Heart left ventricle (tissue), 16 donors: Measurements from ENCODE around the gene KIAA1191. TPM values are rescaled to one million over a fixed set of nuclear protein-coding genes. Genes with fewer than 3 reads are reported as not detected.
A peak's percentile ranks its signal among the peaks of the same experiment; 100 is the strongest.

ENCODE experiments used
- ATAC-seq, 4 donors: fragments of 200-7000 bp; cut with Tn5 transposase; one replicate each; pipeline ENCODE4 v1.9.1; 2020 to 2022; ENCODE audit warnings: moderate library complexity in 4 of 4, mild to moderate bottlenecking in 3 of 4, moderate number of reproducible peaks in 1 of 4
- DNase-seq, 5 donors: peaks; one replicate each; pipeline ENCODE4 v3.0.0-alpha.2; 2020
- H3K27ac ChIP-seq, 12 donors: fragments of 200-600 bp; sonication (generic) in 4 of 12; one replicate each; pipeline versions ENCODE4 v1.5.0 to v1.8.0; 2016 to 2022; ENCODE audit warnings: mild to moderate bottlenecking in 2 of 12
- H3K27me3 ChIP-seq, 9 donors: fragments of 200-600 bp; sonication (generic) in 2 of 9; one replicate each; pipeline versions ENCODE4 v1.5.1 to v1.8.0; 2016 to 2022; ENCODE audit warnings: mild to moderate bottlenecking in 3 of 9
- H3K36me3 ChIP-seq, 9 donors: fragments of 200-600 bp; sonication (generic) in 2 of 9; one replicate each; pipeline versions ENCODE4 v1.5.0 to v1.8.0; 2018 to 2022; ENCODE audit warnings: mild to moderate bottlenecking in 2 of 9
- H3K4me1 ChIP-seq, 12 donors: fragments of 200-600 bp; sonication (generic) in 4 of 12; one replicate each; pipeline versions ENCODE4 v1.5.0 to v1.8.0; 2016 to 2022; ENCODE audit warnings: mild to moderate bottlenecking in 3 of 12
- H3K4me3 ChIP-seq, 12 donors: fragments of 200-600 bp; sonication (generic) in 4 of 12; one replicate each; pipeline versions ENCODE4 v1.5.0 to v1.8.0; 2017 to 2022; ENCODE audit warnings: mild to moderate bottlenecking in 9 of 12, moderate library complexity in 4 of 12
- H3K9me3 ChIP-seq, 12 donors: fragments of 200-600 bp; sonication (generic) in 4 of 12; one replicate each; pipeline versions ENCODE4 v1.5.0 to v1.8.0; 2016 to 2022; ENCODE audit warnings: mild to moderate bottlenecking in 1 of 12
- POLR2A ChIP-seq, 2 donors: fragments of 450-650 bp; IDR thresholded peaks; one replicate each; pipeline ENCODE4 v1.6.1; 2017; ENCODE audit warnings: antibody characterized with exemption in 2 of 2, mild to moderate bottlenecking in 2 of 2, moderate library complexity in 2 of 2
- WGBS, 4 donors: extraction: QIAGEN DNeasy Blood & Tissue Kit in 2 of 4; methylation state at CpG; one replicate each; pipeline versions ENCODE4 v1.1.5 to v1.1.7; 2013 to 2018; 5-methylcytosine and 5-hydroxymethylcytosine counted together
- intact Hi-C, 10 donors: fragments of 100-400 bp; cut with DNase I; formaldehyde crosslinking; loops; one replicate each; pipeline versions ENCODE4 v1.11.1 to v1.14.2; 2022
- polyA plus RNA-seq, 2 donors: library from polyadenylated mRNA; stranded (reverse); fragments of 200-250 nt; gene quantifications; one replicate each; pipeline ENCODE4 v1.2.3, GENCODE V29; 2013
- total RNA-seq, 9 donors: library from RNA; depleted of rRNA in 2 of 9; stranded (reverse); fragments of >200 nt in 2 of 9; fragmentation: NEBNext Ultra II Directional in 3 of 9; extraction: Animal tissue kit (Norgen Biotek cat#: 25700) in 3 of 9; gene quantifications; one replicate each; pipeline versions ENCODE4 v1.1.0 to v1.2.4, GENCODE V29; 2016 to 2023
- TF ChIP-seq, protein P1 (sequence below), 12 donors: fragments of 200-600 bp; sonication (generic) in 4 of 12; IDR thresholded peaks; one replicate each; pipeline versions ENCODE4 v1.5.0 to v1.8.0; 2018 to 2022; ENCODE audit warnings: antibody characterized with exemption in 12 of 12, mild to moderate bottlenecking in 5 of 12
- donor health status: ischemic (EF 13 %, LVEDD 7.1; RV severe dilation, severe dysfunction).
- donor health status: healthy with polysubstance abuse.
- donor health status: DM: no; HTN: yes; CAD: no.
- donor health status: DM: no; HTN: no; CAD: no.
- donor health status: ischemic (EF 25% LVEDD 6.9; RV normal size, moderate dysfunction).
- donor health status: ischemic (EF 25% LVEDD 5.7; RV mildly dilated, moderate dysfunction).
- donor health status: healthy.
- donor health status: DM: yes; HTN: yes; CAD: no.
- donor health status: ischemic (EF 35%, LVEDD 5.7; RV mildly dilated, moderate dysfunction).
- donor health status: nonischemic (EF 11% LVEDD 7.7; RV severe dilation, severe dysfunction).
- donor health status: DM: yes; HTN: yes; CAD: no.
- donor health status: PGD.
- donor health status: ischemic (EF 29% LVEDD 5.4; RV normal size, mild dysfunction).
- donor health status: nonischemic (EF 23%, LVEDD 6.1; RV moderate dilation, normal function).

The KIAA1191 gene
- total and polyA plus RNA-seq, 11 donors = 42.8 to 143 (median 99.4) TPM

DNA sequence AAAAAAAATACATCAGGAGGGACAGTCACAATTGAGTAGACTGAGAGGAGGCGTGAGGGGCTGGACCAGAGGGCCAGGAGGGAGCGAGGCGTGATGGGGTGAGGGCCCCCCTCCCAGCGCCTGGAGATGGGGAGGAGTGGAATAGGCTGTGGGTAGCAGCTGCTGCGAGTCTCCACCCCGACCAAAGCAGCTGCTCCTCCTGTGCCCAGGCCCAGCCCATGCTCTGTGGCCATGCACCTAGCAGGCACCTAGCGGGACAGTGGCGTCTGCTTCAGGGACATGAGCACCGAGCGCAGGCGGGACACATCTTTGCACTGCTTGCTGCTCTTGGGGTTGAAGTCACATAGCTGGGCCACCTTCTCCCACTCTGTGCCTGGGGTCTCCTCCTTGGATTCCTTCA, 31.0 kb upstream of the KIAA1191 start:
- Histone ChIP-seq H3K36me3 (peaks cover 2 to 60% (median 38%) of the 10 kb centered on the region in 9 donors), H3K4me1 (peaks cover 2 to 41% (median 12%) of the 10 kb centered on the region in 12 donors), H3K9me3 (no peaks in the 10 kb centered on the region), H3K4me3 (no peak overlapping the region), H3K27me3 (no peaks in the 10 kb centered on the region), H3K27ac (peak overlapping the region in 2 of 12 donors; percentile 4 to 42)
- intact Hi-C loops = no loop called here
- 84 to 93% (median 90%) methylated on average over 5 to 11 of the region's 11 CpGs for WGBS, 4 donors
- DNase-seq (peak in 1 of 5 donors; percentile 13), ATAC-seq (no peak)
- TF ChIP-seq POLR2A (IDR thresholded peaks at IDR 0.05) = no peak
- TF ChIP-seq, protein P1, sequence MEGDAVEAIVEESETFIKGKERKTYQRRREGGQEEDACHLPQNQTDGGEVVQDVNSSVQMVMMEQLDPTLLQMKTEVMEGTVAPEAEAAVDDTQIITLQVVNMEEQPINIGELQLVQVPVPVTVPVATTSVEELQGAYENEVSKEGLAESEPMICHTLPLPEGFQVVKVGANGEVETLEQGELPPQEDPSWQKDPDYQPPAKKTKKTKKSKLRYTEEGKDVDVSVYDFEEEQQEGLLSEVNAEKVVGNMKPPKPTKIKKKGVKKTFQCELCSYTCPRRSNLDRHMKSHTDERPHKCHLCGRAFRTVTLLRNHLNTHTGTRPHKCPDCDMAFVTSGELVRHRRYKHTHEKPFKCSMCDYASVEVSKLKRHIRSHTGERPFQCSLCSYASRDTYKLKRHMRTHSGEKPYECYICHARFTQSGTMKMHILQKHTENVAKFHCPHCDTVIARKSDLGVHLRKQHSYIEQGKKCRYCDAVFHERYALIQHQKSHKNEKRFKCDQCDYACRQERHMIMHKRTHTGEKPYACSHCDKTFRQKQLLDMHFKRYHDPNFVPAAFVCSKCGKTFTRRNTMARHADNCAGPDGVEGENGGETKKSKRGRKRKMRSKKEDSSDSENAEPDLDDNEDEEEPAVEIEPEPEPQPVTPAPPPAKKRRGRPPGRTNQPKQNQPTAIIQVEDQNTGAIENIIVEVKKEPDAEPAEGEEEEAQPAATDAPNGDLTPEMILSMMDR (IDR thresholded peaks at IDR 0.05) = no peak

DNA sequence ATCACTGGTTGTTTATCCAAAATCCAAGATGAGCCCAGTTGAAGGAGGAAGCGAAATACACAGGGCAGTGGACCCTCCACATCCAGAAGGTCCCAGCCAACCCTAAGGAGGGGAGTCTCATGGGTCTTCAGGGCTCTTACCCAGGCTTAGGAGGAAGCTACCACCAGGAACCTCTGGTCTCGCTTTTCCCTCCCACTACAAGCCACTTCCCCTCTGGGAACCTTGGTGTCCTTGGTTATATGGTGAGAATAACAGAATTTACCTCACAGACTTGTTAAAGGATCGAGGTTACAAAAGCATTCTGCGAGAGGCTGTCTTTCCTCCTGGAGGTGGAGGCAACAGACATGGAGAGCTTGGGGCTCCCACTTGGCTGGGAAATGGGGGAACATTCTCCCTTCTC, 30.4 kb upstream of the KIAA1191 start:
- Histone ChIP-seq H3K4me1 (peaks cover 3 to 46% (median 17%) of the 10 kb centered on the region in 12 donors), H3K36me3 (peaks cover 2 to 58% (median 36%) of the 10 kb centered on the region in 9 donors), H3K4me3 (no peak overlapping the region), H3K27me3 (no peaks in the 10 kb centered on the region), H3K27ac (peak overlapping the region in 2 of 12 donors; percentile 4 to 42), H3K9me3 (no peaks in the 10 kb centered on the region)
- ATAC-seq = no peak
- TF ChIP-seq POLR2A (IDR thresholded peaks at IDR 0.05) = no peak
- TF ChIP-seq, protein P1 (IDR thresholded peaks at IDR 0.05) = no peak
- DNase-seq = no peak
- intact Hi-C loops = no loop called here
- 88 to 93% (median 92%) methylated on average over 4 of the region's 4 CpGs for WGBS, 4 donors

DNA sequence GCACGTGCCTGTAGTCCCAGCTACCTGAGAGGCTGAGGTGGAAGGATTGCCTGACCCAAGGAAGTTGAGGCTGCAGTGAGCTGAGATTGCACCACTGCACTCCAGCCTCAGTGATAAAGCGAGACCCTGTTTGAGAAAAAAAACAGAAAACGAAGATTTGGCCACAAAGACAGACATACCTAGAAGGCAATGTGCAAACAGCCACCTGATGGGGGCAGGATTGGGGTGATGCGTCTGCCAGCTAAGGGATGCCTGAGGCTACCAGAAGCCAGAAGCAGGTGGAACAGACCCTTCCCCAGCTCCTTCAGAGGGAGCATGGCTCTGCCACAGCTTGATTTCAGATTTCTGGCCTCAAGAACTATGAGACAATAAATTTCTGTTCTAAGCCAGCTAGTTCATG, 29.9 kb upstream of the KIAA1191 start:
- H3K27ac ChIP-seq = no peak overlapping the region
- no peaks in the 10 kb centered on the region for H3K9me3 ChIP-seq
- H3K27me3 ChIP-seq = no peaks in the 10 kb centered on the region
- TF ChIP-seq POLR2A (IDR thresholded peaks at IDR 0.05) = no peak
- TF ChIP-seq, protein P1 (IDR thresholded peaks at IDR 0.05) = no peak
- no peak overlapping the region for H3K4me3 ChIP-seq
- peaks cover 3 to 51% (median 22%) of the 10 kb centered on the region in 12 donors for H3K4me1 ChIP-seq
- ATAC-seq (no peak), DNase-seq (peak in 1 of 5 donors; percentile 8)
- 75 to 95% (median 91%) methylated on average over 4 of the region's 4 CpGs for WGBS, 4 donors
- intact Hi-C loops = no loop called here
- peaks cover 2 to 55% (median 35%) of the 10 kb centered on the region in 9 donors for H3K36me3 ChIP-seq

DNA sequence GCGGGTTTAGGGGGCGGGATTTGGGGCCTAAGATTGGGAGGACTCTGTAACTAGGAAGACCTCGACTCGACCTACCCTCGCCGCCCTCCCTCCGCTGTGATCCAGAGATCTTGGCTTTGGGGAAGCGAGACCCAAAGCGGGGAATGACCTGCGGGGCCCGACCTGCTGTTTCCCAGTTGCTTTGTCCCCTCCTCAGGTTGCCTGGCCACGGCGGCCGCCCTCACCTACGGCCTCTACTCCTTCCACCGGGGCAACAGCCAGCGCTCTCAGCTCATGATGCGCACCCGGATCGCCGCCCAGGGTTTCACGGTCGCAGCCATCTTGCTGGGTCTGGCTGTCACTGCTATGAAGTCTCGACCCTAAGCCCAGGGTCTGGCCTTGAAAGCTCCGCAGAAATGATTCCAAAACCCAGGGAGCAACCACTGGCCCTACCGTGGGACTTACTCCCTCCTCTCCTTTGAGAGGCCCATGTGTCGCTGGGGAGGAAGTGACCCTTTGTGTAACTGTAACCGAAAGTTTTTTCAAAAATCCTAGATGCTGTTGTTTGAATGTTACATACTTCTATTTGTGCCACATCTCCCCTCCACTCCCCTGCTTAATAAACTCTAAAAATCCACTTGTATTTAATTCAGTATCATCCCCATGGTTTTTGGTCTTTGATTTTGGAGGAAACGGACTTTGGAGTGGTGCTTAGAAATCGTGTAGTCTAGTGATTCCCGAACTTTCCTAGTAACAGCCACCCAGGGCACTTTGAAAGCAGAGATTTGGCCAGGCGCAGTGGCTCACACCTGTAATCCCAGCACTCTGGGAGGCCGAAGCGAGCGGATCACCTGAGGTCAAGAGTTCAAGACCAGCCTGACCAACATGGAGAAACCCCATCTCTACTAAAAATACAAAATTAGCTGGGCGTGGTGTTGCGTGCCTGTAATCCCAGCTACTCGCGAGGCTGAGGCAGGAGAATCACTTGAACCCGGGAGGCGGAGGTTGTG, 27.9 kb upstream of the KIAA1191 start:
- Histone ChIP-seq H3K36me3 (peaks cover 2 to 60% (median 54%) of the 10 kb centered on the region in 9 donors), H3K27me3 (no peaks in the 10 kb centered on the region), H3K27ac (peak overlapping the region; percentile 85 to 100 (median 96)), H3K9me3 (no peaks in the 10 kb centered on the region), H3K4me1 (peaks cover 3 to 32% (median 22%) of the 10 kb centered on the region in 12 donors), H3K4me3 (peak overlapping the region; percentile 53 to 89 (median 82))
- peak in 1 of 5 donors; percentile 19 for DNase-seq
- ATAC-seq = peak; percentile 5 to 40 (median 34)
- peak; percentile 56 to 73 for TF ChIP-seq POLR2A (IDR thresholded peaks at IDR 0.05)
- TF ChIP-seq, protein P1 (IDR thresholded peaks at IDR 0.05) = no peak
- intact Hi-C loops = loop anchor here in 2 of 10 donors (1.0 to 10.0 kb wide), 3 partner anchors 27 to 145 kb away; partner anchors contain the start of genes KIAA1191 (in 1 of the 2) and RNF44 (in 1 of the 2)
- WGBS, 4 donors = 27 to 33% (median 30%) methylated on average over 34 to 41 of the region's 41 CpGs
